Activated CD8-positive, alpha-beta memory T cell treated with anti-CD3 and anti-CD28 coated beads, Interleukin-2, amount 10 ng/mL, durations not matched to agents 7 days and 5 days (primary cell): ENCODE data around the gene ARHGAP42. TPM values are rescaled to one million over a fixed set of nuclear protein-coding genes. Genes with fewer than 3 reads are reported as not detected.

Source experiments
- ATAC-seq: fragments of 150-1000 bp; cut with Tn5 transposase; one replicate; pipeline ENCODE4 v1.10.0; 2021; ENCODE audit warnings: moderate library complexity
- CTCF ChIA-PET: fragments of 350-600 bp; sonication (Branson Sonifier 250); formaldehyde crosslinking; loops from one replicate; lab custom pipeline; 2021; ENCODE audit warnings: antibody characterized with exemption; lab: Charles Lee
- DNase-seq: peaks from one replicate; pipeline ENCODE4 v3.0.0-alpha.2; 2020
- H3K27ac Mint-ChIP-seq: one replicate; pipeline ENCODE4 v1.8.0; 2021; ENCODE audit warnings: mild to moderate bottlenecking, mixed read lengths
- H3K27me3 Mint-ChIP-seq: one replicate; pipeline ENCODE4 v1.8.0; 2021; ENCODE audit warnings: mixed read lengths
- H3K36me3 Mint-ChIP-seq: one replicate; pipeline ENCODE4 v1.8.0; 2021; ENCODE audit warnings: mild to moderate bottlenecking, mixed read lengths
- H3K4me1 Mint-ChIP-seq: one replicate; pipeline ENCODE4 v1.8.0; 2021; ENCODE audit warnings: mixed read lengths
- H3K4me3 Mint-ChIP-seq: one replicate; pipeline ENCODE4 v1.8.0; 2021; ENCODE audit warnings: mild to moderate bottlenecking, moderate library complexity, mixed read lengths
- H3K9me3 Mint-ChIP-seq: one replicate; pipeline ENCODE4 v1.8.0; 2022; ENCODE audit warnings: low read depth, mixed read lengths
- total RNA-seq, 2 experiments: library from RNA; stranded (reverse); gene quantifications; one replicate each; pipeline ENCODE4 v1.2.3, GENCODE V29; 2021

Gene ARHGAP42
- total RNA-seq, 2 experiments from 2014 or later, result 0.61 TPM; not detected in 1

DNA sequence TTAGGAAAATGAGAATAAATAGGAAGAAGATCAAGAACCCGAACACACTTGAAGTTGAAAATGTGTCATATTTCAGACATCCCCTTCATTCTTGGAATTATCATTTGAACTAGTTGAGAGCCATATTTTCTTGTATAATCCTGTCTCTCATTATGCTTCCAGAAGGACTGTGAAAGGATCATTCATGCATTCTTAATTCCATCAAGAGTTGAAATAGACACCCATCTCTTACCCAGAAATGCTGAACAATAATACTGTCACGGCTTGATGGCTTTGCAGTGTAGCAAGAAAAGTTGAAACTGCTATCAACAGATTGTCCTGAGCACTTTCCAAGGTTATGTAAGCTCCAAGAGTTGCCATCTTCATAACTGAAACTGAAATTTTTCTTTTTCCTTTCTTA, 79.7 kb downstream of the ARHGAP42 start:
- no peaks in the 10 kb centered on the region for H3K36me3 Mint-ChIP-seq
- DNase-seq, result no peak
- no peaks in the 10 kb centered on the region for H3K9me3 Mint-ChIP-seq
- ATAC-seq, result no peak
- H3K27ac Mint-ChIP-seq, result no peak overlapping the region
- H3K27me3 Mint-ChIP-seq, result no peaks in the 10 kb centered on the region
- no peak overlapping the region for H3K4me3 Mint-ChIP-seq
- no peaks in the 10 kb centered on the region for H3K4me1 Mint-ChIP-seq
- CTCF ChIA-PET, result no interaction called here

DNA sequence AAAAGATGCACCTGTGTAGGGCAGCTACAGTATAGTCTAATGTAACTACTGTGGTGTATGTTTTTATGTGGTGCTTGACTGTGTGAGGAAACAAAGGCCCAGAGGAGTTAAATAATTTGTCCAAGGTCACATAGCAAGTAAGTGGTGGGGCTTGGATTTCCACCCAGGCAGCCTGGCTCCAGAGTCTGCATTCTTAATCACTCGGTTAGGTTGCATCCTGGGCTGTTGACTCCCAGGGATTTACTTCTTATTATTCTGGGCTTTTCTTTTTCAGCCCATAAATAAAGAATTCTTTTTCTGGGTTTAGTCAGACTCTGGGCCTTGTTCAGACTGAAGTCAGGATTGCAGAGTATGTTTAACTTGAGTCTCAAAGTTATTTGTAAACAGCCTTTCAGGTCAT, 82.1 kb downstream of the ARHGAP42 start:
- CTCF ChIA-PET, result no interaction called here
- no peaks in the 10 kb centered on the region for H3K9me3 Mint-ChIP-seq
- H3K27me3 Mint-ChIP-seq, result no peaks in the 10 kb centered on the region

DNA sequence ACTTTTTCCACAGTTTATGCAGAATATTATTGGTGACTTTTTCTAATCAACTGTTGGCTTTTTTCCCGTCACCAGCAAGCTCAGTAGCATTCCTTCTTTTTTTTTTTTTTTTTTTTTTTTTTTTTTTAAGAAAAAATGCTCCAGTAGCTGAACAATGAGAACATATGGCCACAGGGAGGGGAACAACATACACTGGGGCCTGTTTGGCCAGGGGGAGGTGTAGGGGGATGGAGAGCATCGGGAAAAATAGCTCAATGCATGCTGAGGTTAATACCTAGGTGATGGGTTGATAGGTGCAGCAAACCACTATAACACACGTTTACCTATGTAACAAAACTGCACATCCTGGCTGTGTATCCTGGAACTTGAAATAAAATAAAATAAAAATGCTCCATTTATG, 82.5 kb downstream of the ARHGAP42 start:
- DNase-seq, result no peak
- Mint-ChIP-seq H3K4me3 (no peak overlapping the region), H3K27me3 (no peaks in the 10 kb centered on the region), H3K9me3 (peaks cover 2% of the 10 kb centered on the region), H3K36me3 (no peaks in the 10 kb centered on the region), H3K27ac (no peak overlapping the region), H3K4me1 (no peaks in the 10 kb centered on the region)
- ATAC-seq, result no peak
- CTCF ChIA-PET, result no interaction called here

More for the DNA sequence above, 82.1 kb downstream of the ARHGAP42 start:
- no peak overlapping the region for H3K27ac Mint-ChIP-seq
- DNase-seq (no peak), ATAC-seq (no peak)
- no peaks in the 10 kb centered on the region for H3K36me3 Mint-ChIP-seq
- H3K4me3 Mint-ChIP-seq, result no peak overlapping the region
- H3K4me1 Mint-ChIP-seq, result no peaks in the 10 kb centered on the region

DNA sequence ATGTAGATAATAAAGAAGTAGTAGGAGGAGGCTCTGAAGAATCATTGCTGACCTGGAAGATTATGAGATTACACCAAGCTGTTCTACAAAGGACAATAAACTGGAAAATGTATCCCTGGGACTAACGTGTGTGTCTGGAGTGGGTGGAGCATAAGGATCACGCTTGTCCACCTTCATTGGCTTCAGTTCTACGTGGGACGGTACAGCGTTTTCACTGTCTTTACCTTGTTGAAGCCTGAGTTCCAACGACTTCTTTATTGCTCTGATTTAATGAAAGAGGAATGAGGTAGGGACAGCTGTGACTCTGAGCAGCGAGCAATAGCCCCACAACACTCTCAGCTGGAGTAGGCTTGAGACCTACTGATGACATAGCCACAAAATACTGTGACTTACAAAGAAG, 87.0 kb downstream of the ARHGAP42 start:
- CTCF ChIA-PET, result no interaction called here
- Mint-ChIP-seq H3K36me3 (no peaks in the 10 kb centered on the region), H3K4me3 (no peak overlapping the region), H3K27me3 (no peaks in the 10 kb centered on the region), H3K9me3 (peaks cover 2% of the 10 kb centered on the region), H3K4me1 (no peaks in the 10 kb centered on the region), H3K27ac (no peak overlapping the region)
- ATAC-seq (no peak), DNase-seq (no peak)

DNA sequence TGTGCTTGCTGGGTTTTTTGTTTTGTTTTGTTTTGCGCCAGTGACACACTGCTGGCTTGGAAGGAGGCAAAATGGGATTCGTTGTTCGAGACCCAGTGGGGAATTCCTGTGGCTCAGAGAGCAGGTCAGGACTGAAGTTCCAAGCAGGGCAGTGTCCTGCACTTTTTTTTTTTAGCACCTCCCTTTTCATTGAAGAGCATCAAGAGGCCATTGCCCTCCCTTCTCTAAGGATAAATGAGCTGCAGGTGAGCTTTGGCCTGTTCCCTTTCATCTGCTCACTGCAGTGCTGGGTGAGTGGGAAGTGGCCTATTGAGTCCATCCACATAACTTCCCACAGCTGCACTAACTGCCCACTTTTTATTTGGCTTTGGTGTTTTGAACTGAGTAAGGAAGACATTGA, 87.8 kb downstream of the ARHGAP42 start:
- Mint-ChIP-seq H3K4me3 (no peak overlapping the region), H3K9me3 (peaks cover 2% of the 10 kb centered on the region), H3K36me3 (no peaks in the 10 kb centered on the region), H3K27ac (no peak overlapping the region), H3K4me1 (no peaks in the 10 kb centered on the region), H3K27me3 (no peaks in the 10 kb centered on the region)
- ATAC-seq, result no peak
- no peak for DNase-seq
- CTCF ChIA-PET, result no interaction called here

DNA sequence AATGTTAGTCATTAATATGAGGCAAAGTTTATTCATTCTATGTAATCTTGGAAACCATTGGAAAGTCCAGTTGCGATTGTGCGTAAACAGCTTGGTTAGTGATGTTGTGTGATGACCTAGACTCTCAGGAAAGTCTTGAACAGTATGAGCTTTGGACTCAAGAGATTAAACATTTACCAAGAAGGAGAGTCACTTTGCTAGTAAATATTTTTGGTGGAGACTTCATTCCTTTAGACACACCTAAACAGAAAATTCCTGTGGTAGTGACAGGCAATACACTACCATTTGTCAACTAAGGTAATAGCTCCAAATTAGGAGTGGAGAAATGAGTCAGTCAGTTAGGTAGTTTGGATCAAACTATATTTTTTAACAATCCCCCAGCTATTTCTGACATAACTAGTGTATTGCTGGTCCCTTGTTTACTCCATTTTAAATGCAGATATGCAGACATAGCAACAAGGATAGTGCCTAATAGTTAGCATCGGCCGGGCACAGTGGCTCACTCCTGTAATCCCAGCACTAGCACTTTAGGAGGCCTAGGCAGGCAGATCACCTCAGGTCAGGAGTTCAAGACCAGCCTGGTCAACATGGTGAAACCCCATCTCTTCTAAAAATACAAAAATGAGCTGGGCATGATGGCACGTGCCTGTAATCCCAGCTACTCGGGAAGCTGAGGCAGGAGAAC, 89.3 kb downstream of the ARHGAP42 start:
- no peak overlapping the region for H3K4me3 Mint-ChIP-seq
- H3K4me1 Mint-ChIP-seq, result no peaks in the 10 kb centered on the region
- H3K36me3 Mint-ChIP-seq, result no peaks in the 10 kb centered on the region
- H3K27ac Mint-ChIP-seq, result no peak overlapping the region
- CTCF ChIA-PET, result no interaction called here
- H3K27me3 Mint-ChIP-seq, result no peaks in the 10 kb centered on the region
- no peak for ATAC-seq
- H3K9me3 Mint-ChIP-seq, result peaks cover 2% of the 10 kb centered on the region
- DNase-seq, result no peak

DNA sequence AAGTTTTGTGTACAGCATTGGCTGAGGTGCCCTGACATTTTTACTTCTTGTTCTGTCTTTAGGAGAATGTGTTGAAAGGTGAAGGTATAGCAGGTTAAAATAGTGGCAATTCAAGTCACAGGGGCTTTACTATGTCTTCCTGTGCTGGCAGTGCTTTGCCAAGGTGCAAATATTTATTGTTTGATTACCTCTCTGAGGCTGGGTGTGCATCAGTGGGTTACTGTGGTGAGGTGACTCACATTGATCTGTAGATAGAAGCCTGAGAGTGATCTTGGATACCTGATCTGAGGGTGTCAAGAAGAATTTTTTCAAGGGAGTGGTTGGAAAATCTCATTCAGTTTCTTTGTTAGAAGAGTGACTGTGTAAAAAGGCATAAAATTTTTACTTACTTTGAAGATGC, 90.0 kb downstream of the ARHGAP42 start:
- Mint-ChIP-seq H3K27ac (no peak overlapping the region), H3K4me1 (no peaks in the 10 kb centered on the region), H3K9me3 (peaks cover 2% of the 10 kb centered on the region), H3K4me3 (no peak overlapping the region), H3K27me3 (no peaks in the 10 kb centered on the region), H3K36me3 (no peaks in the 10 kb centered on the region)
- DNase-seq, result no peak
- CTCF ChIA-PET, result no interaction called here
- ATAC-seq, result no peak

DNA sequence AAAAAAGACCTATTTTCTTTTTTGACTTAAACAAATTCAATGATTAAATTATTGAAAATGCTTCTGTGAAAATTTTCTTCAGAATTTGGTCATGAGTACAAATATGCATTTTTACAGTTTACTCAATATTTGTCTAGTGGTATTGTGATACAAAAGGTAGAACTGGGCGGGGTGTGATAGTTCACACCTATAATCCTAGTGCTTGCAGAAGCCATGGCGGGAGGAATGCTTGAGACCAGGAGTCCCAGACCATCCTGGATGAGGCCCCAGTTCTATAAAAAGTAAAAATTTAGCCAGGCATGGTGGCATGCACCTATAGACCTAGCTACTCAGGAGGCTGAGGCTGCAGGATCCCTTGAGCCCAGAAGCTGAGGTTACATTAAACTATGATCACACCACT, 90.6 kb downstream of the ARHGAP42 start:
- DNase-seq (no peak), ATAC-seq (no peak)
- Mint-ChIP-seq H3K4me3 (no peak overlapping the region), H3K27ac (no peak overlapping the region), H3K4me1 (no peaks in the 10 kb centered on the region), H3K36me3 (no peaks in the 10 kb centered on the region), H3K9me3 (peaks cover 2% of the 10 kb centered on the region), H3K27me3 (no peaks in the 10 kb centered on the region)
- CTCF ChIA-PET, result no interaction called here

DNA sequence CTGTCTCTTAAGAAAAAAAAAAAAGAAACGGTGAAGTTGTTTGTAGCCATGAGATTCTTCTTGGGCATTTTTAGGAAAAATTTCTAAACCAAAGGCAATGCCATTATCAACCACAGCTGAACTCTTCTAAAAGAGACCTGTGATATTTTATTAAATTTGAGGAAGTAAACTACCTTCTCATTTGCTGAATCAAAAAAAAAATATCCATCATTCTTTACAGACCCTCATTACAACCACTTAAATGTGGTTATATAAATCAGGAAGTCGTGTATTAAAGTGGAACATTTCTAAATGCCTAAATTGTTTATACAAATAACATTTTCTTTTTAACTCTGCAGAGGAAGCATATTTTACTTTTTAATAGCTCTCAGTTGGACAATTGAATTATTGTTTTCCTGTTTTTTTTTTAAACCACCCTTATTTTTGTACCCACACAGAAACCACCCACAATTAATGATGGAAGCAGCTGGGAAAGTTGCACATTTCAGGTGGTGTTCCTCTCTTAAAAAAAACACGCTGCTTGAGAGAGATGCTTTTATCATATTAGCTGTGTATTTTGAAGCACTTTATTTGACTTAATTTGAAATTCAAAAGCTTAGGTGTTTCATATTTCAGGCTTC, 91.2 kb downstream of the ARHGAP42 start:
- Mint-ChIP-seq H3K36me3 (no peaks in the 10 kb centered on the region), H3K27me3 (no peaks in the 10 kb centered on the region), H3K9me3 (peaks cover 2% of the 10 kb centered on the region), H3K4me1 (no peaks in the 10 kb centered on the region), H3K4me3 (no peak overlapping the region), H3K27ac (no peak overlapping the region)
- DNase-seq (no peak), ATAC-seq (no peak)
- CTCF ChIA-PET, result no interaction called here

DNA sequence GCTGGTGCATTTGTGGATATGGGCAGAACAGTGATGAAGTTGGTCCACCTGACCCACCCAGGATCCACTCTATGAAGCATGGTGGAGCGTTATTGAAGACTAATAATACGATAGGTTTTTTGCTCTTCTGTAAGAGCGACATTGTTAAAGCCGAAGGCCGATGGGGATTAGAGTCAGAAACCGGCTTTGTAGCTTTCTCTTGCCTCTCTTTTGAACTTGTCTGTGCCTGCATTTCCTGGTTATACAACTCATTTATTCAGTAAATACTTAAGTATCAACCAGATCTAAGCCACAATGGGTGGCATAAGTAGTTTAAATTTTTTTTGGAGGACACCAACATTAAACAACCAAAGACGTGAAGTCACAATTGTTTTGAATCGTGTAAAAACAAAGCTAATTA, 93.4 kb downstream of the ARHGAP42 start:
- no peaks in the 10 kb centered on the region for H3K4me1 Mint-ChIP-seq
- H3K36me3 Mint-ChIP-seq, result no peaks in the 10 kb centered on the region
- no peaks in the 10 kb centered on the region for H3K9me3 Mint-ChIP-seq
- H3K27ac Mint-ChIP-seq, result no peak overlapping the region
- CTCF ChIA-PET, result no interaction called here
- H3K27me3 Mint-ChIP-seq, result no peaks in the 10 kb centered on the region
- ATAC-seq (no peak), DNase-seq (no peak)
- no peak overlapping the region for H3K4me3 Mint-ChIP-seq

DNA sequence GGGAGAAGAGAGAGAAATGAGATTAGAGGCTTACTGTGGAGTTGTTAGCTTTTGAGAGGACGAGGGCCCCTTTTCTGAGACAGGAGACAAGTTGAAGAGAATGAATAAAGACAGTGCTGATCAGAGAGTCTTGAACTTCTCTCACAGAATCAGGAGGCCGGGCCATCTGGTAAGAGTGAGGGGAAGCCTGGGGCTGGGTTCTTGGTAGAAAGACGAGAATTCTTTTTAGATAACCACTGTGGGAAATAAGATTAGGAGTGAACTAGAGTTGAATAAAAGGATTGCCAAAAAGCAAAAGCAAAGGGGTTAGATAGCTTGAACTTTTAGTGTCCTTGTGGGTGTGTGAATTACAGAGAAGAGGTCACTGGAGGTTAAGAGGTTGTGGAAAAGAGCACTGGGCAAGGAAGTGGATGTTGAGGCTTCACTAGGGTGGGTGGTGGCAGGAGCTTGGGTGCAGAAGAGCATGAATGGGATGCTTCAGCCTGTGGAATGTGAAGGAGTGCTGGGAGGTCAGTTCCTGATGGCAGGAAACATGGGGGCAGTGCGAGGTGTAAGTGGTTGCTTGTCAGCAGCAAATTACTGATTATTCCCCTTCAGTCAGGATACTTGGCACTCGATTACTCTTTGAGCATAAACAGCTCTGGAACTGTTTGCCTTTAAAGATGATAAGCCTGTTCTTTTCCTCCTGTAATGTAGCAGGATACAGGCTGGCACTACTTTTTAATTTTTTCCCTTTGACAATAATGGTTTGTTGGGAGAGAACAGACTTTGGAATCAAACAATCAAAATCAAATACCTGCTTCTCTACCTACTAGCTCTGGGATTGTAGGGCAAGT, 98.3 kb downstream of the ARHGAP42 start:
- CTCF ChIA-PET, result no interaction called here
- no peaks in the 10 kb centered on the region for H3K27me3 Mint-ChIP-seq
- H3K4me3 Mint-ChIP-seq, result no peak overlapping the region
- H3K27ac Mint-ChIP-seq, result no peak overlapping the region
- DNase-seq (no peak), ATAC-seq (no peak)
- no peaks in the 10 kb centered on the region for H3K9me3 Mint-ChIP-seq
- H3K4me1 Mint-ChIP-seq, result no peaks in the 10 kb centered on the region
- H3K36me3 Mint-ChIP-seq, result no peaks in the 10 kb centered on the region

DNA sequence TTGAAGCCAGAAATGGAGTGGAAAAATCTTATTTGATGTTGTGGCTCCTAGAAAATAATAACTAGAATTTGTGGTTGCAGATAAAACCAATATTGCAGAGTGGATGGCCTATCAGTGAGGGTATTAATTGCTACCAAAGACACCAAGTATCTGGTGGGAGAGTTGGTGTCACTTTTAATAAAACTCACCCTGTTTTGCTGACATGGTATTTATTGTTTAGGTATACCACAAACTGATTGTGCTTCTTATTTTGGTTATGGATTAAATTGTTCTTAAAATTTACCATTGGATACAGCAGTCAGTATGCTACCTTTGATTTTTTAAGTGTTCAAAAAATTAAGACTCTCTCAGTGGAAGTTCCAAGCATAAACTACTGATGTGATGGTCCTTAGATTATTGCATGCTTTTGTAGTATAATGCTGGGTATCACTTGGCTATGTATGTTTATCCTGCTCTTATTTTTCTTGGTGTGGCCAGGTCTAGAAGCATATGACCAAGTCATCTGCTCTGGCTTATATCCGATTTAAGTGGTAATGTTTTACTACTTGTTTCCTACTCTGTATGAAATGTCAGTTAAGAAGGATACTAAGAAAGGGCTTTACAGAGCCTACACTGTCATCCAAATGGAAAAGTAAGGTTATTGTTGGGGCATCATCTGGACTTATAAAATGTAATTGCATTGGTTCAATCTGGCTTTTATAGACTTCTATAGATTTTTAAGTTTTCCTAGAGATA, 101.6 kb downstream of the ARHGAP42 start:
- Mint-ChIP-seq H3K4me3 (no peak overlapping the region), H3K9me3 (no peaks in the 10 kb centered on the region), H3K4me1 (no peaks in the 10 kb centered on the region), H3K27ac (no peak overlapping the region), H3K27me3 (no peaks in the 10 kb centered on the region), H3K36me3 (no peaks in the 10 kb centered on the region)
- DNase-seq, result no peak
- CTCF ChIA-PET, result no interaction called here
- no peak for ATAC-seq

DNA sequence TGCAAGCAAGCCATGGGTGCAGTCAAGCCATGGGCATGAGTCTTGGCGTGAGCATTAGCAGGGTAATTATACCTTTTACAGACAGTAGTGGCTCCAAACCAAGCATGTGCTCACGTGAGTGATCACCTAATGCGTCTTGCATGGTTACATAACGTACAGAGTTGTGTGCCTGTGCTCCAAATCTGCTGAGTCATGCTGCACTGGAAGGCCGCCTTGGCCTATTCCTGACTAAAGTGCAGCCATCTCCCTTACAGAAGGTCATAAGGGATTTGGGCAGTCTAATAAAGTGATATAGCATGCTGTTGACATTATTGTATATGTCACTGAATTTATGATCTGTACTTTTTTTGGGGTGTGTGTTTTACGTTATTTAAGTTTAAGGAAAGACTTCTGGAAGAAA, 102.4 kb downstream of the ARHGAP42 start:
- Mint-ChIP-seq H3K36me3 (no peaks in the 10 kb centered on the region), H3K4me1 (no peaks in the 10 kb centered on the region), H3K27ac (no peak overlapping the region), H3K27me3 (no peaks in the 10 kb centered on the region), H3K9me3 (no peaks in the 10 kb centered on the region), H3K4me3 (no peak overlapping the region)
- no peak for ATAC-seq
- DNase-seq, result no peak
- CTCF ChIA-PET, result no interaction called here
